Astrocyte of the spinal cord (primary cell): ENCODE results near the gene FAM209B.

Experiments
- DNase-seq: peaks from one replicate; pipeline ENCODE4 v3.0.0; 2011; ENCODE audit warnings: low read depth, low spot score
- H3K4me3 ChIP-seq: 2 replicates; pipeline ENCODE4 v1.5.1; 2011; ENCODE audit warnings: low read depth, mild to moderate bottlenecking, low read length, moderate library complexity
- in situ Hi-C: cut with HindIII; loops from 2 replicates; pipeline ENCODE4 v1.10.0; 2017; ENCODE audit warnings: low sequenced_read_pairs
- TF ChIP-seq, protein P1 (sequence below): IDR thresholded peaks from 2 replicates; pipeline ENCODE4 v1.5.1; 2012; ENCODE audit warnings: low read depth, mild to moderate bottlenecking, low read length, inconsistent platforms

The FAM209B gene

DNA sequence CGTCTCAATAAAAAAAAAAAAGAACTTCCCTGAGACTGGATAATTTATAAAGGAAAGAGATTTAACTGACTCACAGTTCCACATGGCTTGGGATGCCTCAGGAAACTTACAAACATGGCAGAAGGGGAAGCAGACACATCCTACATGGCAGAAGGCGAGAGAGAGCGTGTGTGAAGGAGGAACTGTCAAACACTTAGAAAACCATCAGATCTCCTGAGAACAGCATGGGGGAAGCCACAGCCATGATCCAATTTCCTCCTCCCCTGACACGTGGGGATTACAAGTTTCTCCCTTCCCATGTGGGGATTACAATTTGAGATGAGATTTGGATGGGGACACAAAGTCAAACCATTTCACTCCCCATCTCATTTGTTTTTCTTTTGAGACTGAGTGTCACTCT, 49.5 kb downstream of the FAM209B start:
- TF ChIP-seq, protein P1, sequence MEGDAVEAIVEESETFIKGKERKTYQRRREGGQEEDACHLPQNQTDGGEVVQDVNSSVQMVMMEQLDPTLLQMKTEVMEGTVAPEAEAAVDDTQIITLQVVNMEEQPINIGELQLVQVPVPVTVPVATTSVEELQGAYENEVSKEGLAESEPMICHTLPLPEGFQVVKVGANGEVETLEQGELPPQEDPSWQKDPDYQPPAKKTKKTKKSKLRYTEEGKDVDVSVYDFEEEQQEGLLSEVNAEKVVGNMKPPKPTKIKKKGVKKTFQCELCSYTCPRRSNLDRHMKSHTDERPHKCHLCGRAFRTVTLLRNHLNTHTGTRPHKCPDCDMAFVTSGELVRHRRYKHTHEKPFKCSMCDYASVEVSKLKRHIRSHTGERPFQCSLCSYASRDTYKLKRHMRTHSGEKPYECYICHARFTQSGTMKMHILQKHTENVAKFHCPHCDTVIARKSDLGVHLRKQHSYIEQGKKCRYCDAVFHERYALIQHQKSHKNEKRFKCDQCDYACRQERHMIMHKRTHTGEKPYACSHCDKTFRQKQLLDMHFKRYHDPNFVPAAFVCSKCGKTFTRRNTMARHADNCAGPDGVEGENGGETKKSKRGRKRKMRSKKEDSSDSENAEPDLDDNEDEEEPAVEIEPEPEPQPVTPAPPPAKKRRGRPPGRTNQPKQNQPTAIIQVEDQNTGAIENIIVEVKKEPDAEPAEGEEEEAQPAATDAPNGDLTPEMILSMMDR: no peak
- in situ Hi-C loops: no loop called here
- no peak overlapping the region for H3K4me3 ChIP-seq
- no peak for DNase-seq

DNA sequence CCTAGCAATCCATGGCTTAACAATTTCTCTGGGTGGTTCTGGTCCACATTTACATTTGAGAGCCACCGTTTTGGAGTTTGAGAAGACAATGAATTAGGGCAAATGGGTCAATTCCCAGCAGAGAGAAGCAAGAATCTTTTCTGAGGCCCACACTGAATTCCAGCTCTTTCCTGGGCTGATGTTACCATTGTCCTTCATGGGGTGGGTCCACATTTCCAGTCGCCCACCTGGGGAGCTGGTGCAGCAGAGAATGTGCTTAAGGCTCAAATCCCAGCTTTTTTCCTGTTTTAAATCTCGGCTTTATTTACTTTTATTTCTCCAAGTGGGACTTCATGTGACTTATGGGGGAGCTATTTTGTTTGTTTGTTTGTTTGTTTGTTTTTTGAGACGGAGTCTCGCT, 51.9 kb downstream of the FAM209B start:
- TF ChIP-seq, protein P1: no peak
- in situ Hi-C loops: no loop called here
- no peak for DNase-seq
- H3K4me3 ChIP-seq: no peak overlapping the region
